Uterus (tissue), 4 donors: ENCODE results near the gene VIPR2. TPM values are rescaled to one million over a fixed set of nuclear protein-coding genes. Genes with fewer than 3 reads are reported as not detected.
"Not testable (repeated sequence)": the region's sequence is repeated elsewhere in the genome, so short reads cannot be mapped to it uniquely, and the experiment has no call there.

Experiments used
- DNase-seq, 2 donors: peaks; one replicate each; pipeline ENCODE4 v3.0.0-alpha.2; 2019 to 2020
- H3K27ac ChIP-seq, 2 donors: fragments of 200-600 bp; sonication (generic); 1 replicate in 1 of 2; 2 replicates in 1 of 2; pipeline ENCODE4 v1.5.1; 2016 to 2018
- H3K27me3 ChIP-seq, 2 donors: fragments of 200-600 bp; sonication (generic); one replicate each; pipeline ENCODE4 v1.5.1; 2018 to 2019; ENCODE audit warnings: control low read depth in 1 of 2
- H3K36me3 ChIP-seq, 2 donors: fragments of 200-600 bp; sonication (generic); one replicate each; pipeline ENCODE4 v1.5.1; 2019; ENCODE audit warnings: control low read depth in 1 of 2
- H3K4me1 ChIP-seq, 2 donors: fragments of 200-600 bp; sonication (generic); one replicate each; pipeline ENCODE4 v1.5.1; 2018 to 2019; ENCODE audit warnings: control low read depth in 1 of 2
- H3K4me3 ChIP-seq, 2 donors: fragments of 200-600 bp; sonication (generic); 1 replicate in 1 of 2; 2 replicates in 1 of 2; pipeline ENCODE4 v1.5.1; 2018 to 2019; ENCODE audit warnings: mild to moderate bottlenecking in 1 of 2
- H3K9me3 ChIP-seq, 2 donors: fragments of 200-600 bp; sonication (generic); one replicate each; pipeline ENCODE4 v1.5.1; 2019; ENCODE audit warnings: control low read depth in 1 of 2
- CTCF ChIP-seq, 4 experiments: fragments of 200-600 bp in 2 of 4; fragments of 450-650 bp in 2 of 4; sonication (generic) in 2 of 4; IDR thresholded peaks; one replicate each; pipeline ENCODE4 v1.5.1; 2016 to 2019; ENCODE audit warnings: antibody characterized with exemption in 4 of 4, mild to moderate bottlenecking in 2 of 4, moderate library complexity in 1 of 4
- POLR2A ChIP-seq, 2 donors: fragments of 450-650 bp; IDR thresholded peaks; one replicate each; pipeline ENCODE4 v1.6.1; 2016; ENCODE audit warnings: antibody characterized with exemption in 2 of 2, mild to moderate bottlenecking in 1 of 2, moderate library complexity in 1 of 2
- intact Hi-C: fragments of 100-400 bp; cut with DNase I; formaldehyde crosslinking; loops from one replicate; pipeline ENCODE4 v1.15.1; 2023; ENCODE audit warnings: low total_unique reads
- total RNA-seq, 4 donors: library from RNA; depleted of rRNA in 3 of 4; stranded (reverse); fragments of >200 nt in 3 of 4; gene quantifications; one replicate each; pipeline versions ENCODE4 v1.1.0 to v1.2.4, GENCODE V29; 2014 to 2023
- donor health status: DM: yes; HTN: yes; CAD: no.

VIPR2 gene
- total RNA-seq, 4 donors from 2014 or later, result 3.1 to 9.8 (median 4.5) TPM

GRCh38 chr7:159007364-159007995 is 137.2 kb downstream of the VIPR2 start:
- Histone ChIP-seq H3K9me3 (no peaks in the 10 kb centered on the region), H3K4me1 (peaks cover 0 to 1% of the 10 kb centered on the region in 2 donors), H3K36me3 (no peaks in the 10 kb centered on the region), H3K4me3 (no peak overlapping the region), H3K27me3 (no peaks in the 10 kb centered on the region), H3K27ac (no peak overlapping the region)
- intact Hi-C loops, result no loop called here
- no peak for DNase-seq
- TF ChIP-seq CTCF (IDR thresholded peaks at IDR 0.05), result no peak

GRCh38 chr7:159006610-159007130 is 138.0 kb downstream of the VIPR2 start:
- TF ChIP-seq CTCF (IDR thresholded peaks at IDR 0.05) (no peak), POLR2A (IDR thresholded peaks at IDR 0.05) (no peak)
- H3K4me3 ChIP-seq, result no peak overlapping the region

GRCh38 chr7:159006022-159006609 is 138.6 kb downstream of the VIPR2 start:
- H3K4me3 ChIP-seq, DNase-seq, H3K9me3 ChIP-seq, H3K27ac ChIP-seq, H3K27me3 ChIP-seq, intact Hi-C loops, H3K36me3 ChIP-seq, H3K4me1 ChIP-seq: not testable (repeated sequence)

More at GRCh38 chr7:159006610-159007130, 138.0 kb downstream of the VIPR2 start:
- H3K36me3 ChIP-seq, result no peaks in the 10 kb centered on the region
- no peaks in the 10 kb centered on the region for H3K27me3 ChIP-seq
- intact Hi-C loops, result no loop called here
- no peaks in the 10 kb centered on the region for H3K4me1 ChIP-seq
- no peak overlapping the region for H3K27ac ChIP-seq
- no peaks in the 10 kb centered on the region for H3K9me3 ChIP-seq
- DNase-seq, result no peak

GRCh38 chr7:159005618-159006017 is 139.0 kb downstream of the VIPR2 start:
- Histone ChIP-seq H3K27me3 (no peaks in the 10 kb centered on the region), H3K36me3 (no peaks in the 10 kb centered on the region), H3K27ac (no peak overlapping the region), H3K4me1 (no peaks in the 10 kb centered on the region), H3K4me3 (no peak overlapping the region), H3K9me3 (no peaks in the 10 kb centered on the region)
- intact Hi-C loops, result no loop called here
- no peak for TF ChIP-seq POLR2A (IDR thresholded peaks at IDR 0.05)
- no peak for TF ChIP-seq CTCF (IDR thresholded peaks at IDR 0.05)
- no peak for DNase-seq

- H3K4me1 ChIP-seq, result no peaks in the 10 kb centered on the region
- intact Hi-C loops, result no loop called here
- TF ChIP-seq CTCF (IDR thresholded peaks at IDR 0.05) (no peak), POLR2A (IDR thresholded peaks at IDR 0.05) (no peak)
- H3K27me3 ChIP-seq, result no peaks in the 10 kb centered on the region
- DNase-seq, result no peak
- no peaks in the 10 kb centered on the region for H3K36me3 ChIP-seq
- H3K9me3 ChIP-seq, result no peaks in the 10 kb centered on the region
- no peak overlapping the region for H3K27ac ChIP-seq
- H3K4me3 ChIP-seq, result no peak overlapping the region
These were observed 140.3 kb downstream of the VIPR2 start for GRCh38 chr7:159004411-159004810.
